Colonic mucosa (tissue), 4 donors: ENCODE measurements around the gene SPACA4. TPM values are rescaled to one million over a fixed set of nuclear protein-coding genes. Genes with fewer than 3 reads are reported as not detected.

ENCODE experiments used
- DNase-seq: peaks from one replicate; pipeline ENCODE4 v3.0.0-alpha.2; 2020
- H3K27ac ChIP-seq: fragments of 200-600 bp; one replicate; pipeline ENCODE4 v1.8.0; 2021
- H3K27me3 ChIP-seq: fragments of 200-600 bp; one replicate; pipeline ENCODE4 v1.8.0; 2021
- H3K36me3 ChIP-seq: fragments of 200-600 bp; one replicate; pipeline ENCODE4 v1.8.0; 2021
- H3K4me1 ChIP-seq: fragments of 200-600 bp; one replicate; pipeline ENCODE4 v1.8.0; 2021; ENCODE audit warnings: mild to moderate bottlenecking
- H3K4me3 ChIP-seq: fragments of 200-600 bp; one replicate; pipeline ENCODE4 v1.8.0; 2021
- H3K9ac ChIP-seq, 2 donors: one replicate each; pipeline ENCODE4 v1.7.0; 2013; ENCODE audit warnings: control low read depth in 2 of 2, low read depth in 2 of 2, low read length in 2 of 2
- H3K9me3 ChIP-seq: fragments of 200-600 bp; one replicate; pipeline ENCODE4 v1.8.0; 2021
- intact Hi-C: fragments of 100-400 bp; cut with DNase I; formaldehyde crosslinking; loops from one replicate; pipeline ENCODE4 v1.14.1; 2022
- total RNA-seq, 2 donors: library from RNA; stranded (reverse); fragmentation: NEBNext Ultra II Directional in 1 of 2; extraction: Animal tissue kit (Norgen Biotek cat#: 25700) in 1 of 2; gene quantifications; one replicate each; pipeline ENCODE4 v1.2.1, GENCODE V29; 2021
- TF ChIP-seq, protein P1 (sequence below): fragments of 200-600 bp; IDR thresholded peaks from one replicate; pipeline ENCODE4 v1.8.0; 2022; ENCODE audit warnings: antibody characterized with exemption, mild to moderate bottlenecking
- donor health status: healthy.
- donor health status: DM: no; HTN: no; CAD: no.
- donor health status: DM: no; HTN: no; CAD: no.

Gene SPACA4
- total RNA-seq, 2 donors from 2014 or later: 0.27 TPM; not detected in 1

DNA sequence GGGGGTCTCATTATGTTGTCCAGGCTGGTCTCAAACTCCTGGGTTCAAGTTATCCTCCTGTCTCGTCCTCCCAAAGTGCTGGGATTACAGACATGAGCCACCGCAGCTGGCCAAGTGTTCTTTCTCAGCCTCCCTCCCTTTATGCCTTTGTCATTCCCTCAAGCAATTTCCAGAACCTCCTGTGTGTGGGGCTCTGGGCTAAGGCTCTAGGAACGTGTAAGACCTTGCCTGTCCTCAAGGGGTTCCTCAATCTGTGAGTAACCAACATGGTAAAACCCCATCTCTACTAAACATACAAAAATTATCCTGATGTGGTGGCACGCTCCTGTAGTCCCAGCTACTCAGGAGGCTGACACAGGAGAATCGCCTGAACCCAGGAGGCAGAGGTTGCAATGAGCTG is 15.5 kb upstream of the SPACA4 start:
- no peak for DNase-seq

GRCh38 chr19:48595171-48595570 is 11.4 kb upstream of the SPACA4 start:
- H3K27ac ChIP-seq: no peak overlapping the region
- no peaks in the 10 kb centered on the region for H3K36me3 ChIP-seq
- no peaks in the 10 kb centered on the region for H3K9me3 ChIP-seq
- TF ChIP-seq, protein P1, sequence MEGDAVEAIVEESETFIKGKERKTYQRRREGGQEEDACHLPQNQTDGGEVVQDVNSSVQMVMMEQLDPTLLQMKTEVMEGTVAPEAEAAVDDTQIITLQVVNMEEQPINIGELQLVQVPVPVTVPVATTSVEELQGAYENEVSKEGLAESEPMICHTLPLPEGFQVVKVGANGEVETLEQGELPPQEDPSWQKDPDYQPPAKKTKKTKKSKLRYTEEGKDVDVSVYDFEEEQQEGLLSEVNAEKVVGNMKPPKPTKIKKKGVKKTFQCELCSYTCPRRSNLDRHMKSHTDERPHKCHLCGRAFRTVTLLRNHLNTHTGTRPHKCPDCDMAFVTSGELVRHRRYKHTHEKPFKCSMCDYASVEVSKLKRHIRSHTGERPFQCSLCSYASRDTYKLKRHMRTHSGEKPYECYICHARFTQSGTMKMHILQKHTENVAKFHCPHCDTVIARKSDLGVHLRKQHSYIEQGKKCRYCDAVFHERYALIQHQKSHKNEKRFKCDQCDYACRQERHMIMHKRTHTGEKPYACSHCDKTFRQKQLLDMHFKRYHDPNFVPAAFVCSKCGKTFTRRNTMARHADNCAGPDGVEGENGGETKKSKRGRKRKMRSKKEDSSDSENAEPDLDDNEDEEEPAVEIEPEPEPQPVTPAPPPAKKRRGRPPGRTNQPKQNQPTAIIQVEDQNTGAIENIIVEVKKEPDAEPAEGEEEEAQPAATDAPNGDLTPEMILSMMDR: no peak
- H3K4me3 ChIP-seq: no peak overlapping the region
- H3K27me3 ChIP-seq: no peaks in the 10 kb centered on the region
- DNase-seq: no peak
- H3K9ac ChIP-seq: no peak overlapping the region
- intact Hi-C loops: no loop called here
- H3K4me1 ChIP-seq: no peaks in the 10 kb centered on the region

More for the DNA sequence above, 15.5 kb upstream of the SPACA4 start:
- H3K9me3 ChIP-seq: no peaks in the 10 kb centered on the region
- no peaks in the 10 kb centered on the region for H3K27me3 ChIP-seq
- no peak overlapping the region for H3K9ac ChIP-seq
- intact Hi-C loops: no loop called here
- TF ChIP-seq, protein P1: no peak
- H3K36me3 ChIP-seq: no peaks in the 10 kb centered on the region
- H3K4me1 ChIP-seq: no peaks in the 10 kb centered on the region
- no peak overlapping the region for H3K4me3 ChIP-seq
- no peak overlapping the region for H3K27ac ChIP-seq

- Histone ChIP-seq H3K9me3 (no peaks in the 10 kb centered on the region), H3K27ac (no peak overlapping the region), H3K4me1 (no peaks in the 10 kb centered on the region), H3K36me3 (no peaks in the 10 kb centered on the region), H3K4me3 (no peak overlapping the region), H3K27me3 (no peaks in the 10 kb centered on the region), H3K9ac (no peak overlapping the region)
- intact Hi-C loops: no loop called here
- no peak for DNase-seq
- TF ChIP-seq, protein P1: no peak
Measured at GRCh38 chr19:48595833-48596232, 10.7 kb upstream of the SPACA4 start.

- no peaks in the 10 kb centered on the region for H3K9me3 ChIP-seq
- TF ChIP-seq, protein P1: no peak
- no peak overlapping the region for H3K4me3 ChIP-seq
- no peaks in the 10 kb centered on the region for H3K4me1 ChIP-seq
- no peak for DNase-seq
- H3K36me3 ChIP-seq: no peaks in the 10 kb centered on the region
- H3K27ac ChIP-seq: no peak overlapping the region
- H3K9ac ChIP-seq: no peak overlapping the region
- H3K27me3 ChIP-seq: no peaks in the 10 kb centered on the region
- intact Hi-C loops: no loop called here
Measured at GRCh38 chr19:48596237-48596636, 10.3 kb upstream of the SPACA4 start.

DNA sequence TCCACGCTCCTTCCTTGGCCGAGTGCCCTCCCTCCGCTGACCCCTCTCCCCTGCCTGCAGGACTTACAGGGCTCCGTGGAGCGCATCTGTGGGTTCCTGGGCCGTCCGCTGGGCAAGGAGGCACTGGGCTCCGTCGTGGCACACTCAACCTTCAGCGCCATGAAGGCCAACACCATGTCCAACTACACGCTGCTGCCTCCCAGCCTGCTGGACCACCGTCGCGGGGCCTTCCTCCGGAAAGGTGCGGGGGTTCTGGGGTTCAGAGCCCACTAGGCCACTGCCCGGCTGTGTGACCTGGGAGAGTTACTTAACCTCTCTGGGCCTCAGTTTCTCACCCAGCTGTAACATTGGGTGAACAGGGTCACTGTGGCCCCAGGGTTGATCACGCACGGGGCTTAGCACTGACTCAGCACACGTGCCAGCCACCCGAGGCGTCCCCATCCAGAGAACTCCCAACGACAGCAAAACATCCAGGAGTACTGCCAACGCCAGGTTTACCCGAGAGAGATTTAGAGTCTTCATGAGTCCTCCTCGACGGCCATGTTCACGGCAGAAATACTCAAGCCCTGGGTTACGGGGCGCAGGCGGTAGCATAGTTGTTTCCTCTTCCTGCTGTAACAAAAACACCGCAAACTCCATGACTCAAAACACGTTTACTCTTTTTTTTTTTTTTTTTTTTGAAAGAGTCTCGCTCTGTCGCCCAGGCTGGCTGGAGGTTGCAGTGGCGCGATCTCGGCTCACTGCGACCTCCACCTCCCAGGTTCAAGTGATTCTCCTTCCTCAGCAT is 9.7 kb upstream of the SPACA4 start:
- no peak for DNase-seq
- Histone ChIP-seq H3K4me1 (no peaks in the 10 kb centered on the region), H3K4me3 (no peak overlapping the region), H3K9me3 (no peaks in the 10 kb centered on the region), H3K27me3 (no peaks in the 10 kb centered on the region), H3K9ac (no peak overlapping the region), H3K36me3 (no peaks in the 10 kb centered on the region), H3K27ac (no peak overlapping the region)
- TF ChIP-seq, protein P1: no peak
- intact Hi-C loops: no loop called here
